Neuronal stem cell (in vitro differentiated cells): ENCODE data around the gene PDLIM5.

Source experiments
- DNase-seq: peaks from one replicate; pipeline ENCODE4 v3.0.0-alpha.2; 2013; ENCODE audit warnings: low spot score
- H2AFZ ChIP-seq: one replicate; pipeline ENCODE4 v1.6.1; 2013; ENCODE audit warnings: mild to moderate bottlenecking, low read length, inconsistent platforms
- H2AK5ac ChIP-seq: 2 replicates; pipeline ENCODE4 v1.6.1; 2013; ENCODE audit warnings: low read depth, mild to moderate bottlenecking, inconsistent platforms, low read length, moderate library complexity, mixed read lengths
- H2BK120ac ChIP-seq: 2 replicates; pipeline ENCODE4 v1.6.1; 2013; ENCODE audit warnings: low read depth, mild to moderate bottlenecking, inconsistent platforms, low read length, moderate library complexity, mixed read lengths
- H2BK12ac ChIP-seq: one replicate; pipeline ENCODE4 v1.6.1; 2013; ENCODE audit warnings: low read length, inconsistent platforms
- H2BK15ac ChIP-seq: 2 replicates; pipeline ENCODE4 v1.6.1; 2013; ENCODE audit warnings: mild to moderate bottlenecking, low read length, inconsistent platforms, mixed read lengths
- H2BK5ac ChIP-seq: one replicate; pipeline ENCODE4 v1.6.1; 2013; ENCODE audit warnings: inconsistent platforms, mild to moderate bottlenecking, low read length, moderate library complexity
- H3K14ac ChIP-seq: one replicate; pipeline ENCODE4 v1.6.1; 2013; ENCODE audit warnings: low read length, inconsistent platforms
- H3K18ac ChIP-seq: 2 replicates; pipeline ENCODE4 v1.6.1; 2013; ENCODE audit warnings: low read length, inconsistent platforms
- H3K23ac ChIP-seq: 2 replicates; pipeline ENCODE4 v1.6.1; 2013; ENCODE audit warnings: low read depth, mild to moderate bottlenecking, mixed read lengths, low read length, inconsistent platforms; ENCODE audit not compliant: poor library complexity
- H3K27ac ChIP-seq: replicated peaks from 3 replicates; pipeline ENCODE4 v1.5.1; 2013; ENCODE audit warnings: low read length, inconsistent platforms
- H3K27me3 ChIP-seq, 3 experiments: 2 replicates each; pipeline ENCODE4 v1.6.1; 2013; ENCODE audit warnings: low read length in 3 of 3, mild to moderate bottlenecking in 2 of 3, inconsistent platforms in 1 of 3, low read depth in 1 of 3, mixed read lengths in 1 of 3, moderate library complexity in 1 of 3; ENCODE audit not compliant: control insufficient read depth in 3 of 3, insufficient read depth in 3 of 3
- H3K36me3 ChIP-seq, 2 donors: replicated peaks in 1 of 2; 2 replicates each; pipeline ENCODE4 v1.6.1; 2013; ENCODE audit warnings: low read length in 2 of 2; ENCODE audit not compliant: control insufficient read depth in 2 of 2, insufficient read depth in 2 of 2
- H3K4ac ChIP-seq: 2 replicates; pipeline ENCODE4 v1.6.1; 2013; ENCODE audit warnings: inconsistent platforms, mild to moderate bottlenecking, low read length, moderate library complexity
- H3K4me1 ChIP-seq, 2 donors: 1 replicate in 1 of 2; 2 replicates in 1 of 2; pipeline ENCODE4 v1.6.1; 2013; ENCODE audit warnings: low read length in 2 of 2, low read depth in 1 of 2; ENCODE audit not compliant: control insufficient read depth in 2 of 2, insufficient read depth in 1 of 2
- H3K4me2 ChIP-seq: one replicate; pipeline ENCODE4 v1.6.1; 2013; ENCODE audit warnings: mild to moderate bottlenecking, low read length, inconsistent platforms; ENCODE audit not compliant: insufficient read depth, poor library complexity, severe bottlenecking
- H3K4me3 ChIP-seq, 2 donors: 2 replicates each; pipeline ENCODE4 v1.5.1; 2013; ENCODE audit warnings: low read length in 2 of 2, mild to moderate bottlenecking in 2 of 2, inconsistent platforms in 1 of 2, moderate library complexity in 1 of 2
- H3K79me1 ChIP-seq: one replicate; pipeline ENCODE4 v1.6.1; 2013; ENCODE audit warnings: low read depth, mild to moderate bottlenecking, inconsistent platforms, low read length, moderate library complexity
- H3K9ac ChIP-seq: one replicate; pipeline ENCODE4 v1.6.1; 2013; ENCODE audit warnings: mild to moderate bottlenecking, low read depth, low read length, inconsistent platforms; ENCODE audit not compliant: poor library complexity
- H3K9me3 ChIP-seq, 2 donors: replicated peaks in 1 of 2; 2 replicates each; pipeline versions ENCODE3 to v1.6.1; 2013; ENCODE audit warnings: low read length in 2 of 2, mild to moderate bottlenecking in 2 of 2, inconsistent platforms in 1 of 2, low read depth in 1 of 2, mixed read lengths in 1 of 2, moderate library complexity in 1 of 2; ENCODE audit not compliant: control insufficient read depth in 2 of 2, insufficient read depth in 1 of 2
- H4K8ac ChIP-seq: one replicate; pipeline ENCODE4 v1.6.1; 2013; ENCODE audit warnings: low read depth, mild to moderate bottlenecking, inconsistent platforms, low read length, moderate library complexity
- H4K91ac ChIP-seq: one replicate; pipeline ENCODE4 v1.6.1; 2013; ENCODE audit warnings: low read length, low read depth, mild to moderate bottlenecking, inconsistent platforms; ENCODE audit not compliant: poor library complexity
- WGBS, 2 donors: extraction: QIAGEN DNeasy Blood & Tissue Kit; methylation state at CpG; one replicate each; pipeline ENCODE4 v1.1.7; 2013; ENCODE audit warnings: missing lambda C conversion rate in 2 of 2, mixed read lengths in 1 of 2; ENCODE audit not compliant: insufficient read length in 2 of 2, insufficient replicate concordance in 1 of 2; ENCODE audit errors: extremely low coverage in 2 of 2; 5-methylcytosine and 5-hydroxymethylcytosine counted together

Gene PDLIM5

GRCh38 chr4:94559351-94559806 is 107.6 kb downstream of the PDLIM5 start:
- Histone ChIP-seq H3K27me3 (no peaks in the 10 kb centered on the region), H2BK120ac (no peak overlapping the region), H2BK5ac (no peak overlapping the region), H2BK12ac (no peak overlapping the region), H3K9me3 (no peaks in the 10 kb centered on the region), H2BK15ac (no peak overlapping the region), H4K91ac (no peak overlapping the region), H3K23ac (no peak overlapping the region), H3K9ac (no peak overlapping the region), H4K8ac (no peak overlapping the region), H2AFZ (no peak overlapping the region), H3K4ac (no peak overlapping the region), H3K14ac (no peak overlapping the region), H3K4me3 (no peak overlapping the region), H3K18ac (no peak overlapping the region), H3K27ac (no peak overlapping the region), H3K79me1 (peaks cover 2% of the 10 kb centered on the region), H3K36me3 (no peaks in the 10 kb centered on the region), H3K4me2 (no peak overlapping the region), H3K4me1 (peaks cover 0 to 2% of the 10 kb centered on the region in 2 donors), H2AK5ac (no peak overlapping the region)
- no CpG with 5 or more reads among the region's 3 CpGs for WGBS, 2 donors
- DNase-seq: no peak

- no peak overlapping the region for H3K9ac ChIP-seq
- peaks cover 0 to 2% of the 10 kb centered on the region in 2 donors for H3K4me1 ChIP-seq
- DNase-seq: no peak
- H3K4ac ChIP-seq: no peak overlapping the region
- H3K14ac ChIP-seq: no peak overlapping the region
- no peak overlapping the region for H3K27ac ChIP-seq
- no peak overlapping the region for H2BK15ac ChIP-seq
- H3K9me3 ChIP-seq: no peaks in the 10 kb centered on the region
- H3K79me1 ChIP-seq: peaks cover 2% of the 10 kb centered on the region
- H2BK5ac ChIP-seq: no peak overlapping the region
- no peak overlapping the region for H3K23ac ChIP-seq
- H3K4me2 ChIP-seq: no peak overlapping the region
- H2AK5ac ChIP-seq: no peak overlapping the region
- H4K8ac ChIP-seq: no peak overlapping the region
- no CpG with 5 or more reads among the region's 5 CpGs for WGBS, 2 donors
- H2BK120ac ChIP-seq: no peak overlapping the region
- no peaks in the 10 kb centered on the region for H3K36me3 ChIP-seq
- no peak overlapping the region for H4K91ac ChIP-seq
- no peak overlapping the region for H3K4me3 ChIP-seq
- H2AFZ ChIP-seq: no peak overlapping the region
- no peak overlapping the region for H3K18ac ChIP-seq
- no peak overlapping the region for H2BK12ac ChIP-seq
- H3K27me3 ChIP-seq: no peaks in the 10 kb centered on the region
These were observed 109.7 kb downstream of the PDLIM5 start for GRCh38 chr4:94561249-94562024.

GRCh38 chr4:94562285-94562684 is 110.5 kb downstream of the PDLIM5 start:
- Histone ChIP-seq H2BK15ac (no peak overlapping the region), H2BK12ac (no peak overlapping the region), H3K27ac (no peak overlapping the region), H4K8ac (no peak overlapping the region), H3K4me3 (no peak overlapping the region), H2AK5ac (no peak overlapping the region), H2BK5ac (no peak overlapping the region), H3K36me3 (no peaks in the 10 kb centered on the region), H3K4ac (no peak overlapping the region), H3K14ac (no peak overlapping the region), H3K4me1 (peaks cover 0 to 2% of the 10 kb centered on the region in 2 donors), H3K9ac (no peak overlapping the region), H2AFZ (no peak overlapping the region), H3K27me3 (no peaks in the 10 kb centered on the region), H3K79me1 (peaks cover 2% of the 10 kb centered on the region), H3K18ac (no peak overlapping the region), H4K91ac (no peak overlapping the region), H2BK120ac (no peak overlapping the region), H3K4me2 (no peak overlapping the region), H3K9me3 (no peaks in the 10 kb centered on the region), H3K23ac (no peak overlapping the region)
- no peak for DNase-seq
- no CpG with 5 or more reads among the region's 1 CpG for WGBS, 2 donors

- Histone ChIP-seq H3K27ac (no peak overlapping the region), H3K4ac (no peak overlapping the region), H2BK120ac (no peak overlapping the region), H3K4me1 (peaks cover 0 to 2% of the 10 kb centered on the region in 2 donors), H2BK15ac (no peak overlapping the region), H3K27me3 (no peaks in the 10 kb centered on the region), H3K9me3 (no peaks in the 10 kb centered on the region), H3K18ac (no peak overlapping the region), H3K9ac (no peak overlapping the region), H2BK12ac (no peak overlapping the region), H3K79me1 (peaks cover 2% of the 10 kb centered on the region), H3K4me2 (no peak overlapping the region), H2AFZ (no peak overlapping the region), H4K91ac (no peak overlapping the region), H4K8ac (no peak overlapping the region), H3K14ac (no peak overlapping the region), H2AK5ac (no peak overlapping the region), H3K4me3 (no peak overlapping the region), H3K36me3 (no peaks in the 10 kb centered on the region), H2BK5ac (no peak overlapping the region), H3K23ac (no peak overlapping the region)
- no CpG with 5 or more reads among the region's 2 CpGs for WGBS, 2 donors
- DNase-seq: no peak
These were observed 112.5 kb downstream of the PDLIM5 start for GRCh38 chr4:94564252-94564651.
